IMR-90 (cell line): Measurements from ENCODE around the gene AMIGO2. TPM values are rescaled to one million over a fixed set of nuclear protein-coding genes. Genes with fewer than 3 reads are reported as not detected.

ENCODE experiments used
- ATAC-seq: fragments of 200-7000 bp; cut with Tn5 transposase; 2 replicates; pipeline ENCODE4 v1.9.1; 2020; ENCODE audit warnings: low read depth, mild to moderate bottlenecking, moderate library complexity
- BruUV-seq: library from RNA; stranded (reverse); fragments of 400-500 nt; replicated peaks from 2 replicates; lab custom pipeline; 2021; lab: Mats Ljungman, UMichigan
- CTCF ChIA-PET: fragments of 300-600 bp; formaldehyde crosslinking; extraction: SDS; loops from one replicate; lab custom pipeline; 2021; ENCODE audit warnings: antibody characterized with exemption; lab: Yijun Ruan, JAX
- POLR2A ChIA-PET: fragments of 300-600 bp; sonication (Branson Sonifier 250); formaldehyde crosslinking; loops from one replicate; lab custom pipeline; 2022; ENCODE audit warnings: antibody characterized with exemption; ENCODE audit not compliant: unreplicated experiment; lab: Charles Lee
- DNase-seq: peaks from one replicate; pipeline ENCODE4 v3.0.0; 2013
- H2AFZ ChIP-seq: replicated peaks from 2 replicates; pipeline ENCODE3; 2013; ENCODE audit warnings: low read length, mild to moderate bottlenecking; ENCODE audit not compliant: poor library complexity
- H2AK5ac ChIP-seq: 2 replicates; pipeline ENCODE4 v1.6.1; 2013; ENCODE audit warnings: low read depth, low read length, inconsistent platforms
- H2AK9ac ChIP-seq: replicated peaks from 2 replicates; pipeline ENCODE3; 2013; ENCODE audit warnings: mild to moderate bottlenecking, low read depth, low read length, moderate library complexity; ENCODE audit not compliant: poor library complexity
- H2BK120ac ChIP-seq: 2 replicates; pipeline ENCODE4 v1.6.1; 2013; ENCODE audit warnings: low read depth, low read length, inconsistent platforms
- H2BK15ac ChIP-seq: 3 replicates; pipeline ENCODE4 v1.6.1; 2013; ENCODE audit warnings: low read depth, low read length, inconsistent platforms
- H2BK20ac ChIP-seq: 2 replicates; pipeline ENCODE4 v1.6.1; 2013; ENCODE audit warnings: low read depth, mild to moderate bottlenecking, inconsistent platforms, low read length, moderate library complexity
- H2BK5ac ChIP-seq: 2 replicates; pipeline ENCODE4 v1.6.1; 2013; ENCODE audit warnings: mild to moderate bottlenecking, low read depth, low read length, inconsistent platforms; ENCODE audit not compliant: poor library complexity, severe bottlenecking
- H3K14ac ChIP-seq: replicated peaks from 2 replicates; pipeline ENCODE4 v1.6.1; 2013; ENCODE audit warnings: low read depth, low read length, inconsistent platforms
- H3K18ac ChIP-seq: 2 replicates; pipeline ENCODE4 v1.6.1; 2013; ENCODE audit warnings: low read depth, low read length, control low read depth
- H3K23ac ChIP-seq: 2 replicates; pipeline ENCODE4 v1.6.1; 2013; ENCODE audit warnings: low read depth, low read length, inconsistent platforms
- H3K27ac ChIP-seq: 2 replicates; pipeline ENCODE4 v1.5.1; 2013; ENCODE audit warnings: mild to moderate bottlenecking, control low read depth, low read length; ENCODE audit not compliant: insufficient read depth
- H3K27me3 ChIP-seq: 2 replicates; pipeline ENCODE4 v1.6.1; 2013; ENCODE audit warnings: low read length; ENCODE audit not compliant: control insufficient read depth, insufficient read depth
- H3K36me3 ChIP-seq: 2 replicates; pipeline ENCODE4 v1.6.1; 2013; ENCODE audit warnings: low read length, mixed read lengths; ENCODE audit not compliant: control insufficient read depth, insufficient read depth
- H3K4ac ChIP-seq: 2 replicates; pipeline ENCODE4 v1.6.1; 2013; ENCODE audit warnings: low read depth, low read length, inconsistent platforms
- H3K4me1 ChIP-seq: 2 replicates; pipeline ENCODE4 v1.6.1; 2013; ENCODE audit warnings: low read length, mixed read lengths; ENCODE audit not compliant: control insufficient read depth, insufficient read depth
- H3K4me2 ChIP-seq: 2 replicates; pipeline ENCODE4 v1.6.1; 2013; ENCODE audit warnings: low read depth, mild to moderate bottlenecking, control low read depth, low read length, moderate library complexity
- H3K4me3 ChIP-seq: 2 replicates; pipeline ENCODE4 v1.5.1; 2013; ENCODE audit warnings: low read depth, mild to moderate bottlenecking, control low read depth, low read length, moderate library complexity; ENCODE audit not compliant: insufficient read depth
- H3K56ac ChIP-seq: 2 replicates; pipeline ENCODE4 v1.6.1; 2013; ENCODE audit warnings: low read length, inconsistent platforms; ENCODE audit not compliant: insufficient read depth; ENCODE audit errors: extremely low read depth
- H3K79me1 ChIP-seq, 2 experiments: 2 replicates each; pipeline ENCODE4 v1.6.1; 2013; ENCODE audit warnings: low read length in 2 of 2, inconsistent platforms in 1 of 2, low read depth in 1 of 2
- H3K9ac ChIP-seq: 2 replicates; pipeline ENCODE4 v1.6.1; 2013; ENCODE audit warnings: low read depth, low read length, control low read depth
- H3K9me1 ChIP-seq: 2 replicates; pipeline ENCODE4 v1.6.1; 2013; ENCODE audit warnings: low read length, inconsistent platforms; ENCODE audit not compliant: insufficient read depth
- H3K9me3 ChIP-seq: 2 replicates; pipeline ENCODE4 v1.6.1; 2013; ENCODE audit warnings: low read length; ENCODE audit not compliant: control insufficient read depth, insufficient read depth
- H4K20me1 ChIP-seq: 2 replicates; pipeline ENCODE4 v1.6.1; 2013; ENCODE audit warnings: low read length, inconsistent platforms; ENCODE audit not compliant: insufficient read depth
- H4K5ac ChIP-seq: 2 replicates; pipeline ENCODE4 v1.6.1; 2013; ENCODE audit warnings: mild to moderate bottlenecking, low read depth, low read length, control low read depth
- H4K8ac ChIP-seq, 2 experiments: 2 replicates each; pipeline ENCODE4 v1.6.1; 2013; ENCODE audit warnings: low read depth in 2 of 2, low read length in 2 of 2, control low read depth in 1 of 2, inconsistent platforms in 1 of 2
- H4K91ac ChIP-seq: 2 replicates; pipeline ENCODE4 v1.6.1; 2013; ENCODE audit warnings: low read depth, low read length, inconsistent platforms; ENCODE audit not compliant: insufficient read depth
- ELK1 ChIP-seq: fragments of 150-350 bp; IDR thresholded peaks from 2 replicates; pipeline ENCODE4 v1.6.1; 2016; ENCODE audit warnings: low read depth, mild to moderate bottlenecking, low read length, moderate library complexity, borderline replicate concordance
- RFX5 ChIP-seq: IDR thresholded peaks from 2 replicates; pipeline ENCODE4 v1.8.0; 2012; ENCODE audit warnings: low read depth, mild to moderate bottlenecking, low read length, moderate library complexity
- WGBS, 2 experiments: methylation state at CpG; one replicate each; pipeline versions ENCODE4 v1.1.5 to v1.1.7; 2013; ENCODE audit warnings: missing lambda C conversion rate in 2 of 2; ENCODE audit not compliant: insufficient read length in 1 of 2; ENCODE audit errors: extremely low coverage in 2 of 2; 5-methylcytosine and 5-hydroxymethylcytosine counted together
- dilution Hi-C: fragments of 300-500 bp; cut with HindIII; formaldehyde crosslinking; loops from one replicate; pipeline ENCODE4 v1.14.3; 2018; ENCODE audit warnings: low sequenced_read_pairs; ENCODE audit not compliant: unreplicated experiment
- in situ Hi-C: fragments of 300-500 bp; cut with MboI; formaldehyde crosslinking; loops from 3 replicates; pipeline ENCODE4 v1.14.3; 2019; ENCODE audit warnings: low sequenced_read_pairs, inconsistent platforms, mixed read lengths
- intact Hi-C: fragments of 100-400 bp; cut with micrococcal nuclease; formaldehyde crosslinking; loops from 2 replicates; pipeline ENCODE4 v1.10.0; 2022
- polyA plus RNA-seq, 3 experiments: library from polyadenylated mRNA; depleted of rRNA; stranded (reverse); fragments of >200 nt; gene quantifications; 2 replicates each; pipeline ENCODE4 v1.2.3, GENCODE V29; 2012; ENCODE audit warnings: low replicate concordance in 1 of 3
- total RNA-seq: library from RNA; depleted of rRNA; stranded (reverse); fragments of >200 nt; gene quantifications from 2 replicates; pipeline ENCODE4 v1.2.3, GENCODE V29; 2012

AMIGO2 gene
- total and polyA plus RNA-seq, 2 of the 4 experiments (the other 2 are of a cell fraction) = 20.1 to 32.6 TPM

GRCh38 chr12:47035484-47035883 is 44.3 kb downstream of the AMIGO2 start:
- Histone ChIP-seq H3K56ac (no peak overlapping the region), H4K20me1 (no peaks in the 10 kb centered on the region), H3K14ac (0 out of 2 replicates have a peak overlapping the region, but pooled peaks have one; percentile 19), H3K9ac (no peak overlapping the region), H4K5ac (no peak overlapping the region), H3K9me1 (peaks cover 5% of the 10 kb centered on the region; the same call in 1 of the 2 replicates), H3K9me3 (no peaks in the 10 kb centered on the region), H2BK120ac (peak overlapping the region; percentile 36; the same call in 1 of the 2 replicates), H2BK20ac (peak overlapping the region; percentile 34; the same call in 1 of the 2 replicates), H3K23ac (no peak overlapping the region), H3K27ac (no peak overlapping the region), H3K36me3 (no peaks in the 10 kb centered on the region), H2BK15ac (0 out of 3 replicates have a peak overlapping the region, but pooled peaks have one; percentile 21), H4K91ac (no peak overlapping the region; the same call in 1 of the 2 replicates), H3K27me3 (no peaks in the 10 kb centered on the region), H3K18ac (no peak overlapping the region), H3K4ac (peak overlapping the region; percentile 24; the same call in 1 of the 2 replicates), H2AK5ac (no peak overlapping the region), H3K4me1 (peaks cover 6% of the 10 kb centered on the region), H2AFZ (no peak overlapping the region), H2BK5ac (no peak overlapping the region), H4K8ac (no peak overlapping the region), H3K4me2 (no peak overlapping the region), H3K4me3 (no peak overlapping the region), H2AK9ac (no peak overlapping the region), H3K79me1 (no peaks in the 10 kb centered on the region)
- no peak for ATAC-seq
- BruUV-seq = no TSS peak
- whole genome bisulfite sequencing, 2 experiments = 100% methylated on average over 1 of the region's 3 CpGs; no CpG with 5 or more reads in 1 of the 2 experiments
- in situ Hi-C loops (loop anchor here (10.0 kb wide), 1 partner anchor 649 kb away; no protein-coding TSS in a partner anchor), intact Hi-C loops (loop anchor here (10.0 kb wide), 1 partner anchor 739 kb away; the partner anchor contains the start of gene SLC48A1), dilution Hi-C loops (no loop called here)
- TF ChIP-seq ELK1 (no peak), RFX5 (no peak)
- no peak for DNase-seq
- ChIA-PET CTCF (interaction anchor here (1.6 kb wide), 1 partner anchor 268 kb away, joined by 3 read pairs; no protein-coding TSS in a partner anchor), POLR2A (no interaction called here)
